GM19397 (cell line): ENCODE results near the gene UGT2A3.

ENCODE experiments used
- ATAC-seq: cut with Tn5 transposase; IDR thresholded peaks from one replicate; pipeline ENCODE4 v1.9.1; 2021; ENCODE audit warnings: mild to moderate bottlenecking, moderate library complexity; ENCODE audit not compliant: unreplicated experiment

The UGT2A3 gene

DNA sequence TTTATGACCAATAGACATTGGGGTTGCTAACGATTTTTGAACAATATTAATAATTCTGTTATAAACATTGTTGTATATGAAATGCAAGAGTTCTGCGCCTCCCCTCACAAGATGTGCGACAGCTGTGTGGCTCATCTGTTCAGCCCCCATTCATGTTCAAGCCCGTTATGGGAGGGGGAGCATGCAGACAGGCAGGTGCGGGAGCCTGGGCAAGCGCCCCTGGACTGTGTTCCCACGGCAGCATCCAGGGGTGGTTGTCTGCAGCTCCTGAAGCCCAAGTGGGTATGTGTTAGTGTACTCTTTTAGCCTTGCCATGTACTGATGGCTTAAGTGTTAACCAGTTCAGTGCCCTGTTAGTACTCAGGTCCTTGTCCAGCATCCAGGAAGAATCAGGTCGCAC is 34.6 kb downstream of the UGT2A3 start:
- no peak for ATAC-seq

DNA sequence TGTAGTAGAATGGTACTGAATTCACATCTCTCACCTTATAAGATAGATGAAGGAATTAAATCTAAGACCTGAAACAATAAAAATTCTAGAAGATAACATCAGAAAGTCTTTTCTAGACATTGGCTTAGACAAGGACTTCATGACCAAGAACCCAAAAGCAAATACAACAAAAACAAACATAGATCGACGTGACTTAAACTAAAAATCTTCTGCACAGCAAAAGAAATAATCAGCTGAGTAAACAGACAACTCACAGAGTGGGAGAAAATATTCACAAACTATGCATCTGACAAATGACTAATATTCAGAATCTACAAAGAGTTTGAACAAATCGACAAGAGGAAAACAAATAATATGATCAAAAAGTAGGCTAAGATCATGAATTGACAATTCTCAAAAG is 38.8 kb downstream of the UGT2A3 start:
- no peak for ATAC-seq

DNA sequence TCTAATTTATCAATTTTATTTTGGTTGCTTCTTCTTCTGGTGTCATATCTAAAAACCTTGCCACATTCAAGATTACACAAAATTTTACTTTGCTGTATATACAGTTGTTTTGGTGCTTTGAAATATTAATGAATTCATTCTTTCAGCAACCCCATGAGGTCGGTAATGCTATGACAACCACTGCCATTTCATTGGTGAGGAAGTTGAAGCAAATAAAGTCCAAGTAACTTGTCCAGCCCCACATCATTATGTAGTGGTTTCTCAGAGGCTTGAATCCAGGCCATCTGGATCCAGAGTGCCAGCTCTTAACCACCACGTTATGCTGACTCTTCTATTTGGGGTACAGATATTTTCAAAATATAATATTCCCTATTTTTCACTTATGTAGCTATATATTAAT is 42.2 kb downstream of the UGT2A3 start:
- no peak for ATAC-seq

DNA sequence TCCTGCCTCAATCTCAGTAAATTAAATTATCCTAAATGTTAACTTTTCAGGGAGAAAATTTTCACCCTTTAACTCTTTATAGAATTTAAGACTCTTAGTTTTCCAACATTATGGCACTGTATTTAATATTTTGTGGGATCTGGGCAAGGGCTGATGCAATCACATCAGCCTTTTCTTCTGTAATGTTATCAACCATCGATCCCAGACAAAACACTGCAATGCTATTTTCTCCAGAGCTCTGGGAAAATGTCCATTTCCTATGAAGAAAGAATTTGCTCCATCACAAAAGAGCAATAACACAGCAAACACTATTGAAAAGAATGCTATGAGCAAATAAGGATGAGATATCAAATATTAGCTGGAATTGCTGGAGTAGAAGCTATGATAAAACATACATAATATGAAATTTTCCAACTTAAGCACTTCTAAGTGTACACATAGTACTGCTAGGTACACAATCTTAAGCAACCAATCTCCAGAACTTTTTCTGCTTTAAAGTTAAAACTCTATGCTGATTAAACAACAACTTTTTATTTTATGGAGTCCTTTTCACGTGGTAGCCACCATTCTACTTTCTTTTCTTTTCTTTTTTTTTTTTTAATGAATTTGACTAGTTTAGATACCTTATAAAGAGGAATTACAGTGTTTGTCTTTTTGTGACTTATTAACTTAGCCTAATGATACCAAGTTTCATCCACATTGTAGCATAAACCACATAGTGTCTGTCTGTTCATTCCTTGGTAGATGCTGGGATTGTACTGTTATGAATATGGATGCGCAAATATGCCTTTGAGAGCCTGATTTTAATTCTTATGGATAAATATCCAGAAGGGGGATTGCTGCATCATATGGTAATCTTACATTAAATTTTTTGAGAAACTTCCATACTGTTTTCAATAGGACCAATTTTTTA is 43.6 kb downstream of the UGT2A3 start:
- no peak for ATAC-seq

DNA sequence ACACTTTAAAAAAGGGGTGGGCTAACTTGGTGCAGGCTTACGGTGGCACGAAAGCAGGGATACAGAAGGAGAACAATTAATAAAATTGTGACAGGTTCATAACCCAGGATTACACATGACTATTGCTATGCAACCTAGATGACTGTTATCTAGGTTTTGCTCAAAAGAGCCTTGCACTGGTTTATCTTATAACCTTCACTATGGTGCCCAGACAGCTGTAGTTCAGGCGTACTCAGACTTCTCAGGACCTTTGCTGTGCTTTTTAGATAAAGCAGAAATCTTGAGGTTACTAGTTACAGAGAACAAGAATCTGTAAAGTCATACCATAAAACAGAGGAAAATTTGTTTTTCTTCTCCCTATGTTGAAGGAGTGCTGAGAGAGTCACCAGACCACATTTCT is 44.4 kb downstream of the UGT2A3 start:
- no peak for ATAC-seq

DNA sequence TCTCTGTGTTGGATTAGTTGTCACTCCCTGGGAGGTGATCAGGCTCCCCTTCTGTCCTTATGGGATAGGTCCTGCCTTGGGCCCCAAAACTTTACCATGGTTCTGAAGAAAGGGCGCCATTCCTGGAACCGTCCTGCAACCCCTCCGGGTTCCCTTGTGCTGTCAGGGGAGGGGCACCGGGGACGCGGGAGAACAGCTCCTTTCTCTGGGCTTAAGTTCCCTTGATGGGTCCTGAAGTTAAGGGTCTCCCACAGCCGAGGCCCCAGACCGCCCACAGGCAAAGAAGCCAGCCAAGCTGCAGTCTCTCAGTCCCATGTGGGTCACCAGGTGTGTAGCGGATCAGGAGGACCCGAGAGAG is 44.8 kb downstream of the UGT2A3 start:
- no peak for ATAC-seq

DNA sequence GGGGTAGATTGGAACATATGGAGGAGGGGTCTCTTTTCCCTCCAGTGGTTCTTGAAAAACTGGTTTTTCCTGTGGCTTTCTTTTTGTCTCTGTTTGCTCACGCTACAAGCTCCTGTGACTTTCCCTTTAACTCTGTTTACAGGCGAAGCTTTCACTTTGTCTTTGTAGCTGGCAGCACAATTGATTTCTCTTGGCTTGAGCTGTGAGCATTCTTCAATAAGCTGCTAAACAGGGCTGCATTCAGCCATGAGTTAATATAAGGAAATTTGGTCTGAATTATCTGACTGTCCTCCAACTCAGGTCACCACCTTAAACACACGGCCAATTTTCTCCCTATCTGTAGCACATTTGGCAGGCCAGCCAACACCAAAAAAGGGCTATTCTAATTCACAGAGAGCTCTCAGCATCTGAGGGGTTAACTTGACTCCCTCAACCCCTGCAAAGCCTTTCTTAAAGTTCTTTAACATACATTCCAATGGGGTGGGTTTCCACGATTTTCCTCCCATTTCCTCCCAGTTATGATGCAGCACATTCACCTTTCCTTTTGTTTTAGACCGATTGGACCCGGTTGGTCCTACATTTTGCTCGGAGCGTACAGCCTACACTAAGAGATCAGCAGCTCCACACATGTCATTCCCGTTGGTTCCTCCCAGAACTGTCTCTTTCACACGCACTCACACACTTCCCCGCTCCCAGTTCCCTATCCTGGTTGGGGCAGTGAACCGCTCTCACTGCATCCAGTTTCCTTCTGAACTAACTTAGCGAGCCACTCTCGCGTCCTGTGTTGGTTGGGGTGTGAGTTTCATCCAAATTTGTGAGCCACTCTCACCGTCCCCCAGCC is 45.4 kb downstream of the UGT2A3 start:
- no peak for ATAC-seq

DNA sequence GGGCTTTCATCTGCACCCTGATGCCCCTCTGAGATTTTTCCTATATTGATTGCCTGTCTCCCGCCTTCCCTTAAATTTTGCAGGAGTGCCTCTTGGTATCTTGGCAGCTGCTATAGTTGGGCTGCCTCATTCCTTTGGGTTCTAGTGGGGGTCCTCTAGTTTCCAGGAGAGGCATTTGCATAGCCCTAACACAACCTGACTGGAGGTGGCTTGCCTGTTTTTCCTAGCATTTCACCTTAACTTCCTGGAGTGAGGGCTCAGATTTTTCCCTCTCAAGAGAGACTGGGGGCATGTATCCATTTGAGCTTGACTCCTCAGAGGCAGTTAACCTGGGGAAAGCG is 46.0 kb downstream of the UGT2A3 start:
- ATAC-seq, result no peak

DNA sequence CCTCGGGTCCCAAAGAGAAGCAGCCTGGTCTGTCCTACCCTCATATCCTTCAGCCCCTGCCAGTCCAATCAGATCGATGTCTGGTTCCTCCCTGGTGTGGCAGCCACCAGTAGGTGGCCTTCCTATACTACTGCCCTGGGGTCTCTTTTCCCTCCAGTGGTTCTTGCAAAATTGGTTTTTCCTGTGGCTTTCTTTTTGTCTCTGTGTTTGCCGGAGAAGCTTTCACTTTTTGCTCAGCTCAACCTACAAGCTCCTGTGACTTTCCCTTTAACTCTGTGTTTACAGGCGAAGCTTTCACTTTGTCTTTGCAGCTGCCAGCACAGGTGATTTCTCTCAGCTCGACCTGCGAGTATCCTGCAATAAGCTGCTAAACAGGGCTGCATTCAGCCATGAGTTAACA is 46.8 kb downstream of the UGT2A3 start:
- ATAC-seq, result peak; percentile 63

DNA sequence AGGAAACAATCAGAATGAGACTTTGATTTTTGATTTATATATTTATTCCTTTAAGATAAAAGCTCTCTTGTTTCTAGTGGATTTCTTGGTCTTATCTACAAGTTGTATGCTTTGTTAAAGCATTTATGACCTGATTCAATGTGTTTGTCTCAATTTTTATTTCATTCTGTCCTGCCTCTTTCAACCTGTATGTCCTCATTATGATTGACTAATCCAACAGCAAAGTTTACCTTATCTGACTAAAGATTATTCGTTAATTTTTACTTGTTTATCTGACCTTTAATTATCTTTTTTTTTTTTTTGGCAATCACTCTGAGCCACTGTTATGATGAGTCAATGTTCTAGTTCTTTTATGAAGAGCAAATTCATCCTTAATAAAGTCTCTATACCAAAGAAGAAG is 54.9 kb downstream of the UGT2A3 start:
- no peak for ATAC-seq

DNA sequence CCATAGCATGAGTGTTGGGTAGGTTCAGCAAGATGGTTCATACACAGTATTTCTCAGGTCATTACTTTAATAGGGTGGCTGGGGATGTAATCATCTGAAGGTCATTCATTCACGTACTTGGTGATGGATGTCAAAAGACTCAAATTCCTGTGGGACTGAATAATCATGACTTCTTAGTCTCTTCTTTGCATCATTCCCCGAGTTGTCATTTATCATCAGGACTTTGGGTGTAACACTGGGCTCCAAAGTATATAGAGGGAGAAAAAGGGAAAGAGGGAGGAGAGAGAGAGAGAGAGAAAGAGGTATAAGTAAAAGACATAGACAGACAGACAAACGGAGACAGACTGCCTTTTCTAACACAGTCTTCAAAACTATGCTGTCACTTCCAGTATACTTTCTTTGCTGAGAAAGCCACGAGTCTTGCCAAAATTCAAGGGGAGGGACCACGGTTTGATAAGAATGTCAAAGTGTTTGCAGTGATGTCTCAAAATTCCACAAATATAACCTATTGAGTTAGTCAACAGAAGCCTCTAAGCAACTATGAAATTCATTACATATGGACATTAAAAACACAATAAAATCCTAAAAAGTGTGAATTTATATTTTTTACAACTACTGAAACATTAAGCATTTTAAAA is 55.9 kb downstream of the UGT2A3 start:
- ATAC-seq, result no peak

DNA sequence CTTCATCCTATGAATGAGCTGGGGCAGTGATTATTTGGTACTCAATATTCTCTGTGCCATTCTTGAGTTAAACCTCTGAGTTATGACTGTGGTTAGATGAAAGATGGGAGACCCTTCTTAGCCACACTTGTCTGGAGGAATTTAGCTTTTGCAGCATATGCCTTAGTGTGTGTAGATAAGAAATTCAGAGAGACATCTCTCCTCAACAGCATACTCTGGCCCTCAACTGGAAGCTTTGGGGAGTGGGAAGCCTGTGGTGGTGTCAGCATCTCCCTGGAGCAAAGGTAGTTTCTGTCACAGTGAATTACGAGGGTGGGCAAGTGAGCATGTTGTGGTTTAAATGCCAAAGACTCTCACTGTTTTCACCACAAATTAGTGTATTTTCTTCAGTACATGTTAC is 58.7 kb downstream of the UGT2A3 start:
- ATAC-seq, result no peak

DNA sequence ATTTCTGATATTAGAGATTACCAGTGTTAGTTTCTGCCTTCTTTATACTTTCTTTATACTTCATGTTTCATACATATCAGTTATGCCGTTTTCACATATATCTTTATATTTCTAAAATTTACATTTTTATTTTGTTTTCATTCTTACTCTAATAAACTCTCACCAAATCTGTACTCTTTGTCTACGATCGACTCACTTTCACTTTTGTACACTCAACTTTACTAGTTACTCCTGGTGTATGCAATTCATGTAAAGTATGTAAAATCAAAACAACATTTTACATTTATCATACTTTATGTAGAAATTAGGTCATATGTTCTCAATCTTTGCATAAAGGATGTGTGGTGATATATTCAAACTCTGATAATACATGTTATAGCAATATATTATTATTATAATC is 59.9 kb downstream of the UGT2A3 start:
- ATAC-seq, result no peak

DNA sequence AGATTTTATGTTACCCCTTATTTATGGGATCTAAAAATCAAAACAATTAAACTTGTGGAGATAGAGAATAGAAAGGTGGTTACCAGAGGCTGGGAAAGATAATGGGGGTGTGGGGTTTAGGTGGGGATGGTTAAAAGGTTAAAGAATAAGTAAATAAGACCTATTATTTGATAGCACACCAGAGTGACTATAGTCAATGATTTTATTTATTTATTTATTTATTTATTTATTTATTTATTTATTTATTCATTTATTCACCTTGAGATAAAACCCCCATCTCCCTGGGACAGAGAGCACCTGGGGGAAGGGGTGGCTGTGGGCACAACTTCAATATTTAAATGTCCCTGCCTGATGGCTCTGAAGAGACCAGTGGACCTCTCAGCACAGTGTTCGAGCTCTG is 66.1 kb downstream of the UGT2A3 start:
- no peak for ATAC-seq

DNA sequence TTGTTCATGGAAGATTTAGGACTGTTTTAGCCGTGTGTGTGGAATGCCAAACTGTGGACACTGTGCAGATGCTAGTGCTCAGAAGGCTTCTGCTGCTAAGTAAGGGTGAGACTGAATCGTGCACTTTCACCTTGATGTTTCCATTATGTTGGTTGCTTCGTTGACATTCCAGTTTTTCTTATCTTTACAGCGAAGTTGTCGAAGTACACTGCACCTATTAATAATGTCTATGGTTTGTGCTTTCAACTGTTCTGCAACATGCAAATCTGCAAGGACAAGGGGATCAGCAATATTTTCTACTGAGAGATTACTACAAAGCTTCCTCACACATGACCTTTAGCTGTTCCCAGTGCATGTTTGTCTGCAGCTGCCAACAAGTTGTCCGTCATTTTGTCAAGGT is 67.7 kb downstream of the UGT2A3 start:
- no peak for ATAC-seq
